SU-DHL-6 (cell line): ENCODE data around the gene OTUB2.

Experiments
- H2AFZ ChIP-seq: fragments of 200-600 bp; sonication (generic); 2 replicates; pipeline ENCODE4 v1.6.1; 2014; ENCODE audit warnings: low read depth, mild to moderate bottlenecking, moderate library complexity, mixed read lengths, antibody characterized with exemption, low read length; ENCODE audit not compliant: severe bottlenecking
- H3F3A ChIP-seq: fragments of 200-600 bp; shearing (Covaris generic); 2 replicates; pipeline ENCODE4 v1.6.0; 2016; ENCODE audit warnings: antibody characterized with exemption, mild to moderate bottlenecking; ENCODE audit not compliant: insufficient read depth
- H3K27ac ChIP-seq: fragments of 200-600 bp; sonication (generic); 2 replicates; pipeline ENCODE4 v1.5.1; 2016; ENCODE audit warnings: low read depth, mild to moderate bottlenecking, low read length, moderate library complexity, mixed read lengths
- H3K27me3 ChIP-seq: fragments of 200-600 bp; sonication (generic), shearing (Covaris generic); 2 replicates; pipeline ENCODE4 v1.6.0; 2014; ENCODE audit warnings: mild to moderate bottlenecking, low read length
- H3K36me3 ChIP-seq: fragments of 200-600 bp; sonication (generic); 2 replicates; pipeline ENCODE4 v1.6.1; 2014; ENCODE audit warnings: mild to moderate bottlenecking, low read length, mixed read lengths
- H3K4me2 ChIP-seq: fragments of 300-600, 200-600 bp; shearing (Covaris generic), sonication (generic); 2 replicates; pipeline ENCODE4 v1.6.0; 2014; ENCODE audit warnings: low read length, low read depth, mild to moderate bottlenecking; ENCODE audit not compliant: poor library complexity, severe bottlenecking
- H3K4me3 ChIP-seq: fragments of 200-600 bp; sonication (generic); 2 replicates; pipeline ENCODE4 v1.5.1; 2014; ENCODE audit warnings: antibody characterized with exemption, low read length, mild to moderate bottlenecking, mixed read lengths; ENCODE audit not compliant: insufficient read depth, poor library complexity, severe bottlenecking
- H3K79me2 ChIP-seq: fragments of 200-600 bp; sonication (generic); 2 replicates; pipeline ENCODE4 v1.6.1; 2014; ENCODE audit warnings: mild to moderate bottlenecking, low read length, moderate library complexity; ENCODE audit not compliant: insufficient read depth
- H3K9ac ChIP-seq: fragments of 200-600 bp; sonication (generic); 2 replicates; pipeline ENCODE4 v1.7.0; 2014; ENCODE audit warnings: mild to moderate bottlenecking, low read length
- H3K9me2 ChIP-seq: fragments of 200-600 bp; sonication (generic); replicated peaks from 2 replicates; pipeline ENCODE4 v1.6.1; 2014; ENCODE audit warnings: low read length; ENCODE audit not compliant: insufficient read depth
- H3K9me3 ChIP-seq: fragments of 200-600 bp; sonication (generic); 2 replicates; pipeline ENCODE4 v1.6.1; 2014; ENCODE audit warnings: low read length, mixed read lengths; ENCODE audit not compliant: insufficient read depth
- H4K20me1 ChIP-seq: fragments of 200-600 bp; sonication (generic); 2 replicates; pipeline ENCODE4 v1.6.1; 2014; ENCODE audit warnings: low read depth, mild to moderate bottlenecking, antibody characterized with exemption, low read length, moderate library complexity, mixed read lengths
- CTCF ChIP-seq: fragments of 200-600 bp; sonication (generic); IDR thresholded peaks from one replicate; pipeline ENCODE4 v1.5.1; 2017; ENCODE audit warnings: antibody characterized with exemption, mild to moderate bottlenecking, low read length, moderate library complexity; ENCODE audit not compliant: insufficient read depth, poor library complexity, severe bottlenecking
- EZH2phosphoT487 ChIP-seq: fragments of 200-600 bp; sonication (generic), shearing (Covaris generic); conservative IDR thresholded peaks from 2 replicates; pipeline ENCODE4 v1.6.1; 2018; ENCODE audit warnings: mild to moderate bottlenecking, antibody characterized with exemption, low read length, moderate library complexity, mixed read lengths

Gene OTUB2

GRCh38 chr14:94025720-94026119 lies 420 bp upstream of the OTUB2 start:
- Histone ChIP-seq H3K9me2 (no peaks in the 10 kb centered on the region), H3K9me3 (no peaks in the 10 kb centered on the region), H3K27me3 (no peaks in the 10 kb centered on the region), H2AFZ (peak overlapping the region; percentile 36), H3K27ac (no peak overlapping the region), H4K20me1 (no peaks in the 10 kb centered on the region), H3K4me2 (peak overlapping the region; percentile 53), H3K4me3 (no peak overlapping the region), H3K9ac (no peak overlapping the region), H3K36me3 (no peaks in the 10 kb centered on the region), H3F3A (no peaks in the 10 kb centered on the region), H3K79me2 (no peaks in the 10 kb centered on the region)
- TF ChIP-seq EZH2phosphoT487 (no peak), CTCF (no peak)

GRCh38 chr14:94026889-94027469 lies 839 bp downstream of the OTUB2 start:
- no peak for TF ChIP-seq CTCF
- no peak for TF ChIP-seq EZH2phosphoT487
- H3K27ac ChIP-seq, result no peak overlapping the region
- H3K27me3 ChIP-seq, result no peaks in the 10 kb centered on the region
- H2AFZ ChIP-seq, result no peak overlapping the region
- no peaks in the 10 kb centered on the region for H3K79me2 ChIP-seq
- no peak overlapping the region for H3K4me3 ChIP-seq
- no peaks in the 10 kb centered on the region for H3K9me3 ChIP-seq
- H3K36me3 ChIP-seq, result no peaks in the 10 kb centered on the region
- H3K4me2 ChIP-seq, result peak overlapping the region; percentile 53
- H3K9ac ChIP-seq, result no peak overlapping the region
- H4K20me1 ChIP-seq, result no peaks in the 10 kb centered on the region
- H3F3A ChIP-seq, result no peaks in the 10 kb centered on the region
- H3K9me2 ChIP-seq, result no peaks in the 10 kb centered on the region

- Histone ChIP-seq H3K4me3 (no peak overlapping the region), H3K9me3 (no peaks in the 10 kb centered on the region), H3K27ac (no peak overlapping the region), H3K9me2 (no peaks in the 10 kb centered on the region), H3K4me2 (no peak overlapping the region), H3F3A (no peaks in the 10 kb centered on the region), H4K20me1 (no peaks in the 10 kb centered on the region), H2AFZ (no peak overlapping the region), H3K36me3 (no peaks in the 10 kb centered on the region), H3K79me2 (no peaks in the 10 kb centered on the region), H3K27me3 (no peaks in the 10 kb centered on the region), H3K9ac (no peak overlapping the region)
- TF ChIP-seq CTCF (no peak), EZH2phosphoT487 (no peak)
These were observed 1.7 kb downstream of the OTUB2 start for GRCh38 chr14:94027566-94028449.
